Stimulated activated CD8-positive, alpha-beta memory T cell treated with anti-CD3 and anti-CD28 coated beads, Interleukin-4, amount 100 ng/mL, for 1 hour (primary cell): ENCODE results near the gene OR9A4.

Experiments
- DNase-seq, 2 donors: peaks; one replicate each; pipeline ENCODE4 v3.0.0-alpha.2; 2020; ENCODE audit warnings: low read depth in 2 of 2, low spot score in 1 of 2

The OR9A4 gene

DNA sequence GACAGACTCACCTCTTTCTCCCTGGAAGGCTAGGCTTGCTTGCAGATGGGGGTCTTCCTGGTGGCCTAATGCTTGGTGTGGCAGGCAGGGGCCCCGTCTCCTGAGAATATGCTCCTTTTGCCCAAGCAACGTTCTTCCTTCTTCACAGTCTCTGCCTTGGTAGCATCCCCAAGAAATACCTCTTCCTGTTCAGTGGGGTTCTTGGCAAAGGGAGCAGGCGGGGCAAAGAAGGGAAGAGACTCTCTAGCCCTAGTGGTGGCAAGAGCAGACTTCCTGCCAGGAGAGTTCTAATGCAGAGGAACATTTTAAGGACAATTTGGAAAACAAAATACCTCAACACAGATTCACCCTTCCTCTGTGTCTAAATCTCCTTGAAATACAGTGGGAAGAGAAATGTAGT, 30.6 kb downstream of the OR9A4 start, which contains the start of gene CLEC5A:
CLEC5A (minus strand) TSS at position 179 of the 400 bp plus-strand sequence. CDS start 682 bp downstream, outside the sequence.
- no peak for DNase-seq

DNA sequence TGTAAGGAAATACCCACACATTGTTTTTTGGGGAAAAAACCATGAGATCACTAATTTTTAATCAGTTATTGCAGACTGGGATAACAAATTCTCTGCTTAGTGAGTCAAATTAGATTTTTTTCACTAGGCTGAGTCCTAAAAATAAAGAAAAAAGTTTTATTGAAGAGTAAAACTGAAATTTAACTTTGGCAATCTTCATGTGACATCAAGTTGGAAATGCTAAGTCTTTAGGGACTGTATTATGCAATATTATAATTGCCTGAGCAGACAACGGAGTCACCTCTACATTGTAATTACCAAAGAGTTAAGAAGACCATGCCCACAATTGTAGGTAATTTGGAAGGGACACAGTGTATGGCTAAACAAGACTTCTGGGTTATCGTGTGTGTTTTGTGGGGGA, 32.8 kb downstream of the OR9A4 start:
- no peak for DNase-seq

DNA sequence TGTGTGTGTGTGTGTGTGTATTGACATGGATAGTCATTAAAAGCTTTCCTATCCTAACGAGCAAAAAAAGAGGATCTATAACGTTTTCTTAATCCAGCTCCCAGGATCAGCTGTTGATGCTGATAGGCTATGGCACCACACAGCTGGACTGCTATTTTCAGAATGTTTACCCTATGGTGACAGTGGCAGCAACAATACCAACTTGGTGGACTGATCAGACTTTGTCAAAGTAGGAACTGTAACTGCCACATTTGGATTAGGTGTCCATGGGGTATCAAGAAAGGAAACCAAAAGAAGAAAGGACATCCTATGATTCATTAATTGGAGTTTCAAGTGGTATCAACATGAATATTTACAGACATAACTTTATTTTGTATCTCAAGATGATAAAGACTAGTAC, 33.3 kb downstream of the OR9A4 start:
- DNase-seq: no peak

DNA sequence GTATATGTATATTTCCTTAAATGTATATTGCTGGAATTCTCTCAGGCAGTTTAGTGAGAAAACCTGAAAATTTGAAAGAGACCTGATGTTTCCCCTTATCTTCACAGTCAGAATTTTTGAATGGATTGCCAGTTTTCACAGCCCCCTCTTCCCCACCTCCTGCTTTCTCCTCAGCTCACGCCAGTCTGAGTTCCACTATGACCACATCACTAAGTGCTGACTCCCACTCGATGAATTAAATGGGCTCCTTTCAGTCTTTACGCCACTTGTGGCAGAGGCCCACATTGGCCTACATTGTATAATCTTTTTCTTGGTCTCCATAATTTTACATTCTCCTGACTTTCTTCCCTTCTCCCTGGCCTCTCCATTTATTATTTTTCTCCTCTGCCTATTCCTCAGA, 33.7 kb downstream of the OR9A4 start:
- no peak for DNase-seq

DNA sequence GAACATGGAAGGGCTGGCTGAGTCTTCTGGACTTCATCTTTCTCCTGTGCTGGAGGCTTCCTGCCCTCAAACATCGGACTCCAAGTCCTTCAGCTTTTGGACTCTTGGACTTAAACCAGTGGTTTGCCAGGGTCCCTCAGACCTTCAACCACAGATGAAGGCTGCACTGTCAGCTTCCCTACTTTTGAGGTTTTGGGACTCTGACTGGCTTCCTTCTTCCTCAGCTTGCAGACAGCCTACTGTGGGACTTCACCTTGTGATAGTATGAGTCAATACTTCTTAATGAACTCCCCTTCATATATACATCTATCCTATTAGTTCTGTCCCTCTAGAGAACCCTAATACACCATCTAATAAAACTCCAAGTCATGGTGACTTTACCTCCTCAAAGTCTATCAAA, 34.6 kb downstream of the OR9A4 start:
- DNase-seq: no peak

DNA sequence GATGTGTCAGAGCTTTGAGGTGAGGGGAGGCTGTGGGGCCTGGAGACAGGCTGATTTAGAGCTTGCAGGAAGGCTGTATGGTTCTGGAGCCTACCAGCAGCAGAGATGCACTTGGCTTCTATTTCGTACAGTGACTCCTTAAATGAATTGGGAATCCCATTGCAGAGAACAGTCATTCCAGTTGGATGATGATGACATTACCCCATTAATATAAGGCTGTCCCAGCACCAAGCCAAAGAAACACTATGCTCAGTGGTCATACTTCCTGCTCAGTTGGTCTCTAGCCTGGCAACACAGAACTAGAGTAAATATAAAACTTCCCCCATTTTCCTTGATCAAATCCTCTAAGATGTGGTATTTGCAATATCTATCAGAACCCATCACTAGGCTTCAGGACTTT, 36.3 kb downstream of the OR9A4 start:
- DNase-seq: no peak

DNA sequence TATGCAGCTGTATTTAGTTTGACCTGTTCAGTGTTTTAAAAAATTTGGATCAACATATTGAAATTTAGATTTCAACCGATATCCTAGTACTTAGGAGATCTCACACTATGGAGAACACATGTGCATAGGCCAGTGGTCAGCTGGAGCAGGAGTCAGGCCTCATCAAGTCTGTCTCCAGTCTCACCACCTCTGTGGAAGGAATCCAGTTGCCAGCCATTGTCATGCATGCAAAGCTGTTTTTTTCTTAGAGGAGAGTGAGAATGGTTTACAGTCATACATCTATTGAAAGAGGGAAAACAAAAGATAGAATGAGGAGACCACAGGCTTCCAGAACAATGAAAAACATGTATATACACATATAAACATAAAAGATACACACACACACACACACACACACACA, 38.1 kb downstream of the OR9A4 start:
- DNase-seq: no peak

DNA sequence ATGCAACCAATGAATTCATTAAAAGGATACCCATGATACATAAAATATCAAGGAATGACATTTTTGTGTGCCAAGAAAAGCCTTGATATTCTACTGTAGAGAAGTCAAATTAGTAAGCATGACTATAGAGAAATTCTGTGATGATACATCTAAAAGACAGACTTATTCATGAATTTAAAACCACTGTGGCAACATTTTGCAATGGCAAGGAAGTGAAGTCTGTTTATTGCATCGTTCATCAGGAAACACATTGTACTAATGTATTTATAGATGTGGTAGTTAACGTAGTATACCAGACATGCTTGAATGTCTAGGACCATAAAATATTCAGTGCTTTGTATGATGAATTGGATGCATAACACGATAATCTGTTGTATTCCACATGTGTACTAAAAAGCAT, 39.9 kb downstream of the OR9A4 start:
- no peak for DNase-seq

DNA sequence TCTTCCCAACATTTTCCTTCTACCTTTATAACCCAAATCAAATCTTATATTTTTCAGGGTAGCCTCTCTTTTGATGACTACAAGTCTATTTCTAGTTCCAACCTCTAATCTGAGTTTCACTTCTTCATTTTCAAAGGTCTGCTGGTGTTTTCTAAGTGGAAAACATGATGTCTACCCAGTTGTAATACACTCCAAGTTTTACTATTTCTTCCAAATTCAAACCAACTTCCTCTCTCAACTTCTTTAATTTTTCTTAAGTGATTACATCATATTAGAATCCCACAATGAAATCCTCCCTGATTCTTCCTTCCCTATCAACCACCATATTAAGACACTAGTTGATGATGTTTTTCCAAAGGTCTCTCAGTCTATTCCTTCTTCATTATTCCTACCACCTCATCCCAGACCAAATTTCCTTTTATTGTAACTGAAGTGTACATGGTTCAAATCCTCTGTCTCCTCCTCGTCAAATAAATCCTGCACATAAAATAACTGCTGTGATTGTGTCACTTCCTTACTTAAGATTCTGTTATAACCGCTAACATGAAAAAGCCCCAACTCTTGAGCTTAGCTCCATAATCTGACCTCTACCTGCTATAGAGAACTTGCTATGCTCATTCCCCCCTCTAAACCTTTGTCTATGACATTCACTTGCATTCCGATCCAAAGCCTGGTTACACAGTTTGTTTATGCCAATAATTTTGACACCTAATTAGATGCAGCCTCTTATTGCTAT, 44.7 kb downstream of the OR9A4 start:
- no peak for DNase-seq
